GM12892 (cell line): ENCODE data around the gene UVSSA.

Experiments used
- POLR2AphosphoS5 ChIP-seq: IDR thresholded peaks from 2 replicates; pipeline ENCODE4 v1.6.1; 2011; ENCODE audit warnings: low read depth, low read length, control low read depth
- TAF1 ChIP-seq: IDR thresholded peaks from 2 replicates; pipeline ENCODE4 v1.6.1; 2011; ENCODE audit warnings: low read depth, mild to moderate bottlenecking, control low read depth, low read length, borderline replicate concordance

DNA sequence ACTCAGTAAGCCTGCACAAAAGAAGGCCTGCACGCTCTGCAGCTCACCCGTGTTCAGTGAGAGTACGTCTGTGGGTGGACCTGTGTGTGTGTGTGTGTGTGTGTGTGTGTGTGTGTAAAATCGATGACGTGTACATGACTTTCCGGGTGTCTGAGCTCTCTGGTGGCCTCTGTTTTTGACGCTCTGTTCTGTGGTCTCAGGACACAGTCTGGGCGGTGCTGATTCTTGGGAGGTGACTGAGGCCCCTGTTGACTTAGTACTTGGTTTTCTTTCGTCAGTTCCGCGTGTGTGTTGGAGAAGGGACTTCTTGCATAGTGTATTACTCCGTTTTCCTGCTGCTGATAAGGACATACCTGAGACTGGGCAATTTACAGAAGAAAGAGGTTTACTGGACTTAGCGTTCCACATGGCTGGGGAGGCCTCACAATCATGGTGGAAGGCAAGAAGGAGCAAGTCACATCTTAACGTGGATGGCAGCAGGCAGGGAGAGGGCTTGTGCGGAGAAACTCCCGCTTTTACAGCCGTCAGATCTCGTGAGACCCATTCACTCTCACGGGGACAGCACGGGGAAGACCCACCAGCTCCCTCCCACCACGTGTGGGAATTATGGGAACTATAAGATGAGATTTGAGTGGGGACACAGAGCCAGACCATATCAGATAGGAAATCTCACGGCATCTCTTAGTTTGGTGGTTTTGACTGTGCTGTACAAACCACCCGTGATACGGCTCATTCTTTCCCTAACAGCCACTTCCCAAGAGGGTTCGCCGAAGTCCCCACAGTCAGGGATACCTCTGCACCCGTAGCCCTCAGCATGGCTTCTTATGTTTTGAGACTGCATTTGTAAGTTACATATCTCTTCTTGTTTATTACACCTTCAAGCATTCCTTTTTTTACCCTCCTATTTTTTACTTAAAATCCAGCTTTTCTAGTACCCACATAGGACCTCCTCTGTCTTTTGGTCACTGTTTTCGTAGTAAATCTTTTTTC is 24.5 kb downstream of the UVSSA start:
- TF ChIP-seq POLR2AphosphoS5, result no peak
- no peak for TF ChIP-seq TAF1
